Fibroblast of villous mesenchyme (primary cell): ENCODE results near the gene SPTBN4. TPM values are rescaled to one million over a fixed set of nuclear protein-coding genes. Genes with fewer than 3 reads are reported as not detected.
A peak's percentile ranks its signal among the peaks of the same experiment; 100 is the strongest.

ENCODE experiments used
- DNase-seq: peaks from one replicate; pipeline ENCODE4 v3.0.0-alpha.2; 2010; ENCODE audit warnings: low read depth
- H3K4me3 ChIP-seq: 2 replicates; pipeline ENCODE4 v1.5.1; 2011; ENCODE audit warnings: low read depth, mild to moderate bottlenecking, low read length
- total RNA-seq: library from RNA; depleted of rRNA; stranded (reverse); fragments of >200 nt; gene quantifications from 2 replicates; pipeline ENCODE4 v1.2.3, GENCODE V29; 2012
- TF ChIP-seq, protein P1 (sequence below): IDR thresholded peaks from 2 replicates; pipeline ENCODE4 v1.5.1; 2012; ENCODE audit warnings: low read depth, mild to moderate bottlenecking, low read length; ENCODE audit not compliant: insufficient read depth

Gene SPTBN4
- total RNA-seq, 1 donor = 1.3 TPM

DNA sequence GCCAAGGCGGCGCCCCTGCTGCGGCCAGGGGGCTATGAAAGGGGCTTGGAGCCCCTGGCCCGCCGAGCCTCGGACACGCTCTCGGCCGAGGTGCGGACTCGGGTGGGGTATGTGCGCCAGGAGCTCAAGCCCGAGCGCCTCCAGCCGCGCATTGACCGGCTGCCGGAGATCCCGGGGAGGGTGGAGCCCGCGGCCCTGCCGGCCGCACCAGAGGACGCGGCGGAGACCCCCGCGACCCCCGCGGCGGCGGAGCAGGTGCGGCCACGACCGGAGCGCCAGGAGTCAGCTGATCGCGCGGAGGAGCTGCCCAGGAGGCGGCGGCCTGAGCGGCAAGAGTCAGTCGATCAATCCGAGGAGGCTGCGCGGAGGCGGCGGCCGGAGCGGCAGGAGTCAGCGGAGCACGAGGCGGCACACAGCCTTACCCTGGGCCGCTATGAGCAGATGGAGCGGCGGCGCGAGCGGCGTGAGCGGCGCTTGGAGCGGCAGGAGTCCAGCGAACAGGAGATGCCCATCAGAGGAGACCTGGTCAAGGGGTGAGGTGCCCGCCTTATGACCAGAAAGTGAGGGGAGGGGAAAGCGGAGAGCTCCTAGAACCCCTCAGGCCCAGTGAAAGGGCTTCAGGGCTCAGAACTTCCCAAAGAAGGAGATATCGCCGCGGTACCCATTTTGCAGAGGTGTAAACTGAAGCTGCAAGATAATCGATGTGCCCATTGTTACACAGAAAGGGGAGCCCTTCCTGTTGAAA is 101.1 kb downstream of the SPTBN4 start:
- TF ChIP-seq, protein P1, sequence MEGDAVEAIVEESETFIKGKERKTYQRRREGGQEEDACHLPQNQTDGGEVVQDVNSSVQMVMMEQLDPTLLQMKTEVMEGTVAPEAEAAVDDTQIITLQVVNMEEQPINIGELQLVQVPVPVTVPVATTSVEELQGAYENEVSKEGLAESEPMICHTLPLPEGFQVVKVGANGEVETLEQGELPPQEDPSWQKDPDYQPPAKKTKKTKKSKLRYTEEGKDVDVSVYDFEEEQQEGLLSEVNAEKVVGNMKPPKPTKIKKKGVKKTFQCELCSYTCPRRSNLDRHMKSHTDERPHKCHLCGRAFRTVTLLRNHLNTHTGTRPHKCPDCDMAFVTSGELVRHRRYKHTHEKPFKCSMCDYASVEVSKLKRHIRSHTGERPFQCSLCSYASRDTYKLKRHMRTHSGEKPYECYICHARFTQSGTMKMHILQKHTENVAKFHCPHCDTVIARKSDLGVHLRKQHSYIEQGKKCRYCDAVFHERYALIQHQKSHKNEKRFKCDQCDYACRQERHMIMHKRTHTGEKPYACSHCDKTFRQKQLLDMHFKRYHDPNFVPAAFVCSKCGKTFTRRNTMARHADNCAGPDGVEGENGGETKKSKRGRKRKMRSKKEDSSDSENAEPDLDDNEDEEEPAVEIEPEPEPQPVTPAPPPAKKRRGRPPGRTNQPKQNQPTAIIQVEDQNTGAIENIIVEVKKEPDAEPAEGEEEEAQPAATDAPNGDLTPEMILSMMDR = no peak
- no peak for DNase-seq
- H3K4me3 ChIP-seq = peak overlapping the region; percentile 48

DNA sequence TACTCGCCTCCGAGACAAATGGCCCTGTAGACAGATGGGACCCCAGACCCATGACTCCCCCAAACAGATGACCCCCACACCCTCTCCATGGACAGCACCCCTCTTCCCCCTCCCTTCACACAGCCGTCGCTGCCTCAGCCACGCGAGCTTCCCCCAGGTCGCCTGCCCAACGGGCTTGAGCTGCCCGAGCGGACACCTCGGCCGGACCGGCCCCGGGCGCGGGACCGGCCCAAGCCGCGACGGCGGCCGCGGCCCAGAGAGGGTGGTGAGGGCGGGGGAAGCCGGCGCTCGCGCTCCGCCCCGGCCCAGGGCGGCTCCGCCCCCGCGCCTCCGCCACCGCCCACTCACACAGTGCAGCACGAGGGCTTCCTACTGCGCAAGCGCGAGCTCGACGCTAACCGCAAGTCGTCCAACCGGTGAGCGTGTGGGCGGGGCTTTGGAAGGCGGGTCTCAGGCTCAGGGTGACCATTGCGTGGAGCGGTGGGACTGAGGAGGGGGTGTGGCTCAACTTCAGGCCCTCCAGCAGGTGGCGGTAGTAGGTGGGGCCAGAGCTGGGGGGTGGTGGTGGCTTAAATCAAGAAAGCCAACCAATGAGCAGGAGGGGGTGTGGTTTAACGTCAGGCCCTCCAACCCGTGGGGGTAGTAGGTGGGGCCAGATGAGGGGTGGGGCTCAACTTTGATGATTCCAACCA is 103.7 kb downstream of the SPTBN4 start:
- H3K4me3 ChIP-seq = peak overlapping the region; percentile 68
- TF ChIP-seq, protein P1 = no peak
- DNase-seq = peak; percentile 99

GRCh38 chr19:40571005-40571318 is 104.2 kb downstream of the SPTBN4 start:
- no peak overlapping the region for H3K4me3 ChIP-seq
- TF ChIP-seq, protein P1 = no peak
- DNase-seq = no peak

- TF ChIP-seq, protein P1 = no peak
- H3K4me3 ChIP-seq = no peak overlapping the region
- no peak for DNase-seq
These were observed 105.2 kb downstream of the SPTBN4 start for GRCh38 chr19:40571831-40572495.

DNA sequence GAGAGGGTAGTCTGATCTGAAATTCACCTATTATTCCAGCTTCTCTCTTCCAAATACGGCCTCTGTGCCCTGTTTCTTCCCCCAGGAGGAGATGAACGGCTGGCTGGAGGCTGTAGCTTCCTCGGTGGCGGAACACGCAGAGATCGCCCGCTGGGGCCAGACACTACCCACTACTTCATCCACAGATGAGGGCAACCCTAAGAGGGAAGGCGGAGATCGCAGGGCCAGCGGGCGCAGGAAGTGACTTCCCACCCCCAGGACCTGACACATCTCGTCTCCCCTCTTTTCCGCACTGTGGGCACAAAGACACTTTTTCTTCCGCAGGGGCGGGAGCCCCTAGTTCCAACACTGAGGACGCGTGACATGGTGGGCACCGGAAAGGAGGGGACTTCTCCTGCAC is 108.5 kb downstream of the SPTBN4 start:
- DNase-seq = no peak
- H3K4me3 ChIP-seq = no peak overlapping the region
- TF ChIP-seq, protein P1 = no peak

DNA sequence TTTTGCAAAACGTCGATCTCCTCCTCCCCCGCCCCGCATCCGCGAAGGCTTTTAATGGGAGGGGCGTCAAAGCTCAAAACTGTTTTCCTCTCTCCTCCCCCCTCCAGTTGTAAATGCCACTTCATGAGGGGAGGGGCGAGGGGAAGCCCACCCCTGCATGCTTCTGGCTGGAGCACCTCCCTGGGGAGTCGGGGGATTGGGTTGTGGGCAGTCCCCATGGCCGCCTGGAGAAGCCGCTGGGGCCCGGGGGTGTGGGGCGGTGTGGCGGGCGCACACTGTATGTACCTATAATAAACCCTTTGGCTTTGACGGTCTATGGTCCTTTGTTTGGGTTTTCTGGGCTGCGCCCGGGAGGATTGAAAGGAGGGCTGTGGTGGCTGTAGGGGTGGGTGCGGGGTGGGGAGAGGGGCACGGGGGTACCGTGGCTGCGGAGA is 109.4 kb downstream of the SPTBN4 start:
- H3K4me3 ChIP-seq = peak overlapping the region; percentile 91
- DNase-seq = no peak
- TF ChIP-seq, protein P1 = no peak
